ENCODE measurements around the gene AKT3. TPM values are rescaled to one million over a fixed set of nuclear protein-coding genes. Genes with fewer than 3 reads are reported as not detected.
A peak's percentile ranks its signal among the peaks of the same experiment; 100 is the strongest.
"Not testable (repeated sequence)": the region's sequence is repeated elsewhere in the genome, so short reads cannot be mapped to it uniquely, and the experiment has no call there.

Gene AKT3
- total and polyA plus RNA-seq, 5 donors from 2014 or later: 0.81 to 84.2 (median 2.8) TPM

DNA sequence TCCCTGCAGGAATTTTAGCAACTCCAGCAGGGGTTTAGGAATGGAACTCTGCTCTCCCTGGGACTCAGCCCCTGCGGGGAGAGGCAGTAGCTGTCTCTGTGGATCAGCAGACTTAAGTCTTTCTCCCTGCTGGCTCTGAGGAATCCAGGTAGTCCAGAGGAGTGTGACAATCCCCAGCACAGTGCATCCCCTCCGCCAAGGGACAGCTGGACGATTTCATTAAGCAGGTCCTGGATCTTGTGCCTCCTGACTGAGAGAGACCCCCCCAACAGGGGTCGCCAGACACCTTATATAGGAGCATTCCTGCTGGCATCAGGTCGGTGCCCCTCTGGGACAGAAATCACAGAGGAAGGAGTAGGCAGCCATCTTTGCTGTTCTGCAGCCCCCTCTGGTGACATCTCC is 30.6 kb downstream of the AKT3 start:
- Histone ChIP-seq H3K9me3 (ENCODE audit: control insufficient read depth in 2 of 2, low read length in 2 of 2) (peaks cover 14 to 23% of the 10 kb centered on the region in 2 experiments), H3K27ac (ENCODE audit: insufficient read depth, low read length, poor library complexity, severe bottlenecking) (no peak overlapping the region), H3K4me3 (ENCODE audit: low read depth, low read length) (no peak overlapping the region), H3K4me1 (ENCODE audit: control insufficient read depth, insufficient read depth, low read length, poor library complexity, severe bottlenecking) (no peaks in the 10 kb centered on the region), H3K27me3 (ENCODE audit: control insufficient read depth, insufficient read depth, low read length) (no peaks in the 10 kb centered on the region), H3K36me3 (ENCODE audit: control insufficient read depth, insufficient read depth, low read length) (peaks cover 15% of the 10 kb centered on the region)
- H3K27ac Mint-ChIP-seq: no peak overlapping the region
- H3K9me3 Mint-ChIP-seq: peaks cover 7 to 40% (median 13%) of the 10 kb centered on the region in 7 donors
- no peak overlapping the region for H3K4me3 Mint-ChIP-seq
- DNase-seq: no peak
- no peaks in the 10 kb centered on the region for H3K27me3 Mint-ChIP-seq
- peaks cover 41% of the 10 kb centered on the region for H3K36me3 Mint-ChIP-seq
- H3K4me1 Mint-ChIP-seq: peaks cover 0 to 20% (median 19%) of the 10 kb centered on the region in 4 donors
- ATAC-seq (ENCODE audit: low read depth in 2 of 2): no peak

DNA sequence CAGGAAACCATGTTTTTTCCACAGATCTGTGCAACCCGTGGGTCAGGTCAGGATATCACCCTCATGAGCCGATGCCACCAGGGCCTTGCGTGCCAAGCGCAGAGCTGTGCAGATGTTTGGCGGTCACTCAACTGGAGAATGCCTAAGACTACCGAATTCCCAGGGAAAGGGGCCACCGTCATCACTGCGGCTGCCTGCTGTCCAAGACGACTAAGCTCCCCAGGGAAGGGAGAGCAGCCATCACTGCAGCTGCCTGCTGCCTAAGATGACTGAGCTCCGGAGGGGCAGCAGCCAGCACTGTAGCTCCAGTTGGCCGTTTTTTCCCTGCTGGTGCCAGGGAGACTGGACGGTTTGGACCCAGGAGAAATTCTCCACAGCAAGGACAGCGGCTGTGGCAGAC is 31.1 kb downstream of the AKT3 start:
- Histone ChIP-seq H3K4me1 (ENCODE audit: control insufficient read depth, insufficient read depth, low read length, poor library complexity, severe bottlenecking) (no peaks in the 10 kb centered on the region), H3K27ac (ENCODE audit: insufficient read depth, low read length, poor library complexity, severe bottlenecking) (no peak overlapping the region), H3K4me3 (ENCODE audit: low read depth, low read length) (no peak overlapping the region), H3K36me3 (ENCODE audit: control insufficient read depth, insufficient read depth, low read length) (peaks cover 15% of the 10 kb centered on the region), H3K27me3 (ENCODE audit: control insufficient read depth, insufficient read depth, low read length) (no peaks in the 10 kb centered on the region), H3K9me3 (ENCODE audit: control insufficient read depth in 2 of 2, low read length in 2 of 2) (peaks cover 16 to 23% of the 10 kb centered on the region in 2 experiments)
- Mint-ChIP-seq H3K36me3 (peaks cover 36% of the 10 kb centered on the region), H3K9me3 (peaks cover 7 to 37% (median 13%) of the 10 kb centered on the region in 7 donors), H3K27me3 (no peaks in the 10 kb centered on the region), H3K4me1 (peaks cover 0 to 19% (median 16%) of the 10 kb centered on the region in 4 donors), H3K4me3 (no peak overlapping the region), H3K27ac (no peak overlapping the region)
- no peak for DNase-seq
- no peak for ATAC-seq (ENCODE audit: low read depth in 2 of 2)

DNA sequence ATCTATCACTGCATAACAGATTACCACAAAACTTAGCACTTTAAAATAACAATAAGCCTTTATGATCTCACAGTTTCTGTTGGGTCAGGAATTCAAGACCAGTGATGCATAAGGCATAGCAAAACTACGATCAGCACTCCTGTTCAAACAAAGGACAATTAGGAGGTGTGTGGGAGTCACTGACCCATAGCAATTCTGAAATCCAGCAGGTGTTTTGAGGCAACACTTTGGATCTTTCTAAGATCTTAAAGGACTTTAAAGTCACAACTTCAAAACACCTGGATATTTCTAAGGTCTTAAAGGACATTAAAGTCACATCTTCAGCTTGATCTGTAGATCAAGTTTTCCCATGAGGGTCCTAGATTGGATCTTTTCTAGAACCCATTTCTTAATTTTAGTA is 35.3 kb downstream of the AKT3 start:
- peaks cover 11% of the 10 kb centered on the region for H3K36me3 ChIP-seq (ENCODE audit: control insufficient read depth, insufficient read depth, low read length)
- peak overlapping the region in 1 of 3 donors; percentile 34 for H3K27ac Mint-ChIP-seq
- H3K27ac ChIP-seq (ENCODE audit: insufficient read depth, low read length, poor library complexity, severe bottlenecking): no peak overlapping the region
- ATAC-seq (ENCODE audit: low read depth in 2 of 2): no peak
- H3K4me1 ChIP-seq (ENCODE audit: control insufficient read depth, insufficient read depth, low read length, poor library complexity, severe bottlenecking): no peaks in the 10 kb centered on the region
- H3K9me3 Mint-ChIP-seq: peaks cover 2 to 11% (median 7%) of the 10 kb centered on the region in 7 donors
- H3K36me3 Mint-ChIP-seq: peaks cover 16% of the 10 kb centered on the region
- H3K4me3 ChIP-seq (ENCODE audit: low read depth, low read length): no peak overlapping the region
- no peak for DNase-seq
- H3K27me3 Mint-ChIP-seq: no peaks in the 10 kb centered on the region
- H3K27me3 ChIP-seq (ENCODE audit: control insufficient read depth, insufficient read depth, low read length): no peaks in the 10 kb centered on the region
- peak overlapping the region in 1 of 4 donors; percentile 48 for H3K4me3 Mint-ChIP-seq
- H3K4me1 Mint-ChIP-seq: peaks cover 0 to 19% (median 11%) of the 10 kb centered on the region in 4 donors
- H3K9me3 ChIP-seq (ENCODE audit: control insufficient read depth in 2 of 2, low read length in 2 of 2): peaks cover 4 to 7% of the 10 kb centered on the region in 2 experiments

DNA sequence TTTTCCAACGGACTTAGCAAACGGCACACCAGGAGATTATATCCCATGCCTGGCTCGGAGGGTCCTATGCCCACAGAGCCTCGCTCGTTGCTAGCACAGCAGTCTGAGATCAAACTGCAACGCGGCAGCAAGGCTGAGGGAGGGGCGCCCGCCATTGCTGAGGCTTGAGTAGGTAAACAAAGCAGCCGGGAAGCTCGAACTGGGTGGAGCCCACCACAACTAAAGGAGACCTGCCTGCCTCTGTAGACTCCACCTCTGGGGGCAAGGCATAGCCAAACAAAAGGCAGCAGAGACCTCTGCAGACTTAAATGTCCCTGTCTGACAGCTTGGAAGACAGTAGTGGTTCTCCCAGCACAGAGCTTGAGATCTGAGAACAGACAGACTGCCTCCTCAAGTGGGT is 42.7 kb downstream of the AKT3 start:
- ATAC-seq (ENCODE audit: low read depth in 2 of 2); H3K27me3 ChIP-seq (ENCODE audit: control insufficient read depth, insufficient read depth, low read length); H3K9me3 Mint-ChIP-seq; H3K36me3 ChIP-seq (ENCODE audit: control insufficient read depth, insufficient read depth, low read length); H3K9me3 ChIP-seq (ENCODE audit: control insufficient read depth in 2 of 2, low read length in 2 of 2); H3K27me3 Mint-ChIP-seq; H3K4me1 ChIP-seq (ENCODE audit: control insufficient read depth, insufficient read depth, low read length, poor library complexity, severe bottlenecking); H3K4me3 ChIP-seq (ENCODE audit: low read depth, low read length); H3K27ac ChIP-seq (ENCODE audit: insufficient read depth, low read length, poor library complexity, severe bottlenecking): not testable (repeated sequence)
- peaks cover 26 to 74% (median 41%) of the 10 kb centered on the region in 4 donors for H3K4me1 Mint-ChIP-seq
- peaks cover 24% of the 10 kb centered on the region for H3K36me3 Mint-ChIP-seq
- peak in 2 of 3 donors; percentile 16 to 25 for DNase-seq
- H3K27ac Mint-ChIP-seq: peak overlapping the region in 2 of 3 donors; percentile 59 to 69
- peak overlapping the region in 3 of 4 donors; percentile 19 to 42 (median 39) for H3K4me3 Mint-ChIP-seq

DNA sequence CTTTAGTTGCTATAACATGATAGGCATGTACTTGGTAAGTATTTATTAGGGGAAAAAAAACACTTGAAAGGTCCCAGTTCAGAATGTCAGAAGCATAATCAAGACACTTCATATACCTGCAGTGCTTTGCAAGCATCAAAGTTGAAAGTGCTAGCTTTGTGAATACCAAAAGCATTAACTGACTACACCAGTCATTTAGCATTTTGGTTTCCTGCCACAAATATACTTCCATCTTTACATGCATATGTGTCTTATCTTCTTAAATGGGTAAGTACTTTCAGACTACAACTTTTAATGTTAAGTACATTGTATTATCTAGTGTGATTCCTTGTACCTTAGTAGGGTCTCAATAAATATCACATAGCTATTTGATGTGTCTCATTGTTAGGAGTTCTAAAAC is 43.7 kb downstream of the AKT3 start:
- Mint-ChIP-seq H3K27me3 (no peaks in the 10 kb centered on the region), H3K4me1 (peaks cover 26 to 71% (median 44%) of the 10 kb centered on the region in 4 donors), H3K36me3 (peaks cover 24% of the 10 kb centered on the region), H3K9me3 (peaks cover 0 to 7% (median 0%) of the 10 kb centered on the region in 7 donors), H3K27ac (no peak overlapping the region), H3K4me3 (peak overlapping the region in 1 of 4 donors; percentile 25)
- Histone ChIP-seq H3K9me3 (ENCODE audit: control insufficient read depth in 2 of 2, low read length in 2 of 2) (no peaks in the 10 kb centered on the region), H3K4me3 (ENCODE audit: low read depth, low read length) (no peak overlapping the region), H3K36me3 (ENCODE audit: control insufficient read depth, insufficient read depth, low read length) (no peaks in the 10 kb centered on the region), H3K27ac (ENCODE audit: insufficient read depth, low read length, poor library complexity, severe bottlenecking) (no peak overlapping the region), H3K27me3 (ENCODE audit: control insufficient read depth, insufficient read depth, low read length) (no peaks in the 10 kb centered on the region), H3K4me1 (ENCODE audit: control insufficient read depth, insufficient read depth, low read length, poor library complexity, severe bottlenecking) (peaks cover 9% of the 10 kb centered on the region)
- ATAC-seq (ENCODE audit: low read depth in 2 of 2) (no peak), DNase-seq (peak in 1 of 3 donors; percentile 31)

DNA sequence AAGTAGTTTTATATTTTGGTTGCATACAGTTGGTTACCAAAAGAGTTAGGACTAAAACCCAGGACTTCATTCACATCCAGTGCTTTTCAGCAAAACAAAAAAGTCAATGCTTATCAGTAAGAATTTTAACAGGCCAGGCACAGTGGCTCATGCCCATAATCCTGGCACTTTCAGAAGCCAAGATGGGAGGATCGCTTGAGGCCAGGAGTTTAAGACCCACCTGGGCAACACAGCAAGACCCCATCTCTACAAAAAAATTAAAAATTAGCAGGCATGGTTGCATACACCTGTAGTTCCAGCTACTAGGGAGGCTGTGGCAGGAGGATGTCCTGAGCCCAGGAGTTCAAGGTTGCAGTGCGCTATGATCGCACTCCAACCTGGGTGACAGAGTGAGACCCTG is 47.3 kb downstream of the AKT3 start:
- DNase-seq (no peak), ATAC-seq (ENCODE audit: low read depth in 2 of 2) (no peak)
- Histone ChIP-seq H3K27ac (ENCODE audit: insufficient read depth, low read length, poor library complexity, severe bottlenecking) (no peak overlapping the region), H3K4me3 (ENCODE audit: low read depth, low read length) (no peak overlapping the region), H3K4me1 (ENCODE audit: control insufficient read depth, insufficient read depth, low read length, poor library complexity, severe bottlenecking) (peaks cover 8% of the 10 kb centered on the region), H3K36me3 (ENCODE audit: control insufficient read depth, insufficient read depth, low read length) (no peaks in the 10 kb centered on the region), H3K27me3 (ENCODE audit: control insufficient read depth, insufficient read depth, low read length) (no peaks in the 10 kb centered on the region), H3K9me3 (ENCODE audit: control insufficient read depth in 2 of 2, low read length in 2 of 2) (no peaks in the 10 kb centered on the region)
- Mint-ChIP-seq H3K9me3 (peaks cover 0 to 2% (median 0%) of the 10 kb centered on the region in 7 donors), H3K36me3 (peaks cover 13% of the 10 kb centered on the region), H3K27me3 (no peaks in the 10 kb centered on the region), H3K27ac (no peak overlapping the region), H3K4me1 (peaks cover 40 to 54% (median 46%) of the 10 kb centered on the region in 4 donors), H3K4me3 (no peak overlapping the region)

DNA sequence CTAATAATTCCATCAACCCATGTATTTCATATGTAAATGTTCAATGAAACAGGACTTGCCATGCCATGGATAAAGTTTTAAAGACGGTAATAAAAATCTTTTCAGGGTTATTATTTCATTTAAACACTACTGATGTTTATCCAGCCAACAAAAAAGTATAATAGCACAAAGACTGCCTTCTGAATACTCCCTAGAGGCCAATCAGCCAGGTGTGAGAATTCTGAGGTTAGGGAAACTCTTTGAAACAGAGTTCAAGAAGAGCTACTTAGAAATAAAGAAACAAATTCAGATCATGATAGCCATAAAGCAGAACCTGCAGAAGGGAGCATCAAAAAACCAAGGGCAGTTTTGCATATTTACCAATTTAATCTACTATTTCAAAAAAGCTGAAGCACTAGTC is 48.7 kb downstream of the AKT3 start:
- Histone ChIP-seq H3K4me1 (ENCODE audit: control insufficient read depth, insufficient read depth, low read length, poor library complexity, severe bottlenecking) (peaks cover 2% of the 10 kb centered on the region), H3K27me3 (ENCODE audit: control insufficient read depth, insufficient read depth, low read length) (no peaks in the 10 kb centered on the region), H3K9me3 (ENCODE audit: control insufficient read depth in 2 of 2, low read length in 2 of 2) (no peaks in the 10 kb centered on the region), H3K4me3 (ENCODE audit: low read depth, low read length) (no peak overlapping the region), H3K36me3 (ENCODE audit: control insufficient read depth, insufficient read depth, low read length) (no peaks in the 10 kb centered on the region), H3K27ac (ENCODE audit: insufficient read depth, low read length, poor library complexity, severe bottlenecking) (no peak overlapping the region)
- DNase-seq (no peak), ATAC-seq (ENCODE audit: low read depth in 2 of 2) (no peak)
- Mint-ChIP-seq H3K9me3 (peaks cover 0 to 2% (median 0%) of the 10 kb centered on the region in 7 donors), H3K36me3 (peaks cover 12% of the 10 kb centered on the region), H3K4me3 (no peak overlapping the region), H3K27me3 (no peaks in the 10 kb centered on the region), H3K27ac (no peak overlapping the region), H3K4me1 (peaks cover 40 to 50% (median 44%) of the 10 kb centered on the region in 4 donors)

DNA sequence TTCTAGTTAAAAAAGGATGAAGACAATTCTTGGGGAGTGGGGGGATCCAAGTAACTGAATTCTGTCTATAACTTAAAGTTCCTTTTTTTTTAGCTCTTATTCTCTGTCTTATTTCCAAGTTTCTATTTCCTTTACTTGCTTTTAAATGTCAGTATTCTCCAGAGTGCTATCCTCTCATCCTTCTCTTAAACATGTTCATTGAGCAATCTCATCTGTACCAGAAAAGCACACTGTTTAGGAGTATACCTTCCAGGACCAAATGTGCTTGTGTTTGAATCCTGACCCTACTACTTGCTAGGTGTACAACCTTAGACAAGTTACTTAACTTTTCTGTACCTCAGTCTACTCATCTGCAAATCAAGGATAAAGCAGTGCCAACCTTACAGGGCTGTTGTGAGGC is 50.1 kb downstream of the AKT3 start:
- Histone ChIP-seq H3K27ac (ENCODE audit: insufficient read depth, low read length, poor library complexity, severe bottlenecking) (no peak overlapping the region), H3K4me1 (ENCODE audit: control insufficient read depth, insufficient read depth, low read length, poor library complexity, severe bottlenecking) (no peaks in the 10 kb centered on the region), H3K4me3 (ENCODE audit: low read depth, low read length) (no peak overlapping the region), H3K27me3 (ENCODE audit: control insufficient read depth, insufficient read depth, low read length) (no peaks in the 10 kb centered on the region), H3K9me3 (ENCODE audit: control insufficient read depth in 2 of 2, low read length in 2 of 2) (no peaks in the 10 kb centered on the region), H3K36me3 (ENCODE audit: control insufficient read depth, insufficient read depth, low read length) (no peaks in the 10 kb centered on the region)
- Mint-ChIP-seq H3K9me3 (peaks cover 0 to 2% (median 0%) of the 10 kb centered on the region in 7 donors), H3K4me3 (no peak overlapping the region), H3K27me3 (no peaks in the 10 kb centered on the region), H3K4me1 (peaks cover 25 to 41% (median 33%) of the 10 kb centered on the region in 4 donors), H3K27ac (no peak overlapping the region), H3K36me3 (peaks cover 4% of the 10 kb centered on the region)
- ATAC-seq (ENCODE audit: low read depth in 2 of 2) (no peak), DNase-seq (no peak)

Data from CD4-positive, CD25-positive, alpha-beta regulatory T cell (primary cell).